Cardiac fibroblast (primary cell): ENCODE results near the gene SDHB.

ENCODE experiments used
- DNase-seq, 2 donors: peaks; one replicate each; pipeline versions ENCODE4 v3.0.0 to v3.0.0-alpha.2; 2010; ENCODE audit warnings: low read depth in 2 of 2
- H3K4me3 ChIP-seq, 2 donors: replicated peaks in 1 of 2; 1 replicate in 1 of 2; 2 replicates in 1 of 2; pipeline ENCODE4 v1.5.1; 2011; ENCODE audit warnings: low read depth in 2 of 2, low read length in 2 of 2, mild to moderate bottlenecking in 2 of 2, moderate library complexity in 1 of 2
- CTCF ChIP-seq: IDR thresholded peaks from one replicate; pipeline ENCODE4 v1.5.1; 2011; ENCODE audit warnings: low read depth, mild to moderate bottlenecking, low read length, inconsistent platforms

SDHB gene

GRCh38 chr1:17004466-17005364 is 49.1 kb downstream of the SDHB start:
- DNase-seq = no peak
- peak; percentile 11 for TF ChIP-seq CTCF
- no peak overlapping the region for H3K4me3 ChIP-seq

- TF ChIP-seq CTCF = no peak
- H3K4me3 ChIP-seq = no peak overlapping the region
- no peak for DNase-seq
These were observed 51.3 kb downstream of the SDHB start for GRCh38 chr1:17002524-17002902.

- H3K4me3 ChIP-seq = no peak overlapping the region
- no peak for TF ChIP-seq CTCF
- no peak for DNase-seq
These were observed 51.9 kb downstream of the SDHB start for GRCh38 chr1:17001760-17002523.

GRCh38 chr1:16999863-17000262 is 54.0 kb downstream of the SDHB start:
- no peak overlapping the region for H3K4me3 ChIP-seq

GRCh38 chr1:16998589-16998988 is 55.2 kb downstream of the SDHB start:
- H3K4me3 ChIP-seq = no peak overlapping the region
- DNase-seq = peak in 1 of 2 donors; percentile 84
- no peak for TF ChIP-seq CTCF

More at GRCh38 chr1:16999863-17000262, 54.0 kb downstream of the SDHB start:
- no peak for TF ChIP-seq CTCF
- no peak for DNase-seq

- DNase-seq = no peak
- H3K4me3 ChIP-seq = no peak overlapping the region
- no peak for TF ChIP-seq CTCF
These were observed 57.0 kb downstream of the SDHB start for GRCh38 chr1:16996845-16997244.
